ENCODE results near the gene ARID1B. TPM values are rescaled to one million over a fixed set of nuclear protein-coding genes. Genes with fewer than 3 reads are reported as not detected.

ARID1B gene
- total RNA-seq, 1 donor from 2014 or later: 62.1 TPM

GRCh38 chr6:156804402-156804801 lies 27.2 kb downstream of the ARID1B start:
- H4K20me1 ChIP-seq (ENCODE audit: low read depth): peaks cover 78% of the 10 kb centered on the region

GRCh38 chr6:156806155-156806554 lies 29.0 kb downstream of the ARID1B start:
- TF ChIP-seq CTCF (IDR thresholded peaks at IDR 0.05) (no peak), EZH2phosphoT487 (IDR thresholded peaks at IDR 0.05) (no peak), EZH2 (IDR thresholded peaks at IDR 0.05) (no peak)
- peaks cover 84% of the 10 kb centered on the region for H4K20me1 ChIP-seq (ENCODE audit: low read depth)
- H3K4me1 Mint-ChIP-seq: peaks cover 41% of the 10 kb centered on the region

More at GRCh38 chr6:156804402-156804801, 27.2 kb downstream of the ARID1B start:
- H3K27ac ChIP-seq: no peak overlapping the region
- no peaks in the 10 kb centered on the region for H3K9me3 Mint-ChIP-seq
- no peaks in the 10 kb centered on the region for H3K9me3 ChIP-seq (ENCODE audit: low read depth)
- H3K27me3 Mint-ChIP-seq (ENCODE audit: insufficient read depth, low read depth): no peaks in the 10 kb centered on the region
- H3K4me1 ChIP-seq: peaks cover 4% of the 10 kb centered on the region
- H3K4me1 Mint-ChIP-seq: peaks cover 36% of the 10 kb centered on the region
- peaks cover 100% of the 10 kb centered on the region for H3K79me2 ChIP-seq (ENCODE audit: low read depth)
- no peaks in the 10 kb centered on the region for H3K27me3 ChIP-seq
- H3K27ac Mint-ChIP-seq: no peak overlapping the region
- no peaks in the 10 kb centered on the region for H3K36me3 ChIP-seq
- TF ChIP-seq EZH2 (IDR thresholded peaks at IDR 0.05) (no peak), EZH2phosphoT487 (IDR thresholded peaks at IDR 0.05) (no peak), CTCF (IDR thresholded peaks at IDR 0.05) (no peak)
- no peak overlapping the region for H3K4me3 ChIP-seq
- DNase-seq (ENCODE audit: low spot score): no peak
- no peak overlapping the region for H2AFZ ChIP-seq (replicated peaks)
- H3K9ac ChIP-seq: no peak overlapping the region
- H3K4me2 ChIP-seq: no peak overlapping the region
- H3K36me3 Mint-ChIP-seq: peaks cover 4% of the 10 kb centered on the region
- no peaks in the 10 kb centered on the region for H3F3A ChIP-seq (ENCODE audit: low read depth)
- H3K4me3 Mint-ChIP-seq: no peak overlapping the region

GRCh38 chr6:156807028-156807427 lies 29.9 kb downstream of the ARID1B start:
- no peak overlapping the region for H3K27ac Mint-ChIP-seq
- H3K4me1 Mint-ChIP-seq: peaks cover 34% of the 10 kb centered on the region

More at GRCh38 chr6:156806155-156806554, 29.0 kb downstream of the ARID1B start:
- no peak overlapping the region for H3K27ac Mint-ChIP-seq
- no peak overlapping the region for H3K4me2 ChIP-seq
- no peaks in the 10 kb centered on the region for H3K36me3 ChIP-seq
- H3K9ac ChIP-seq: no peak overlapping the region
- H3K4me1 ChIP-seq: peaks cover 4% of the 10 kb centered on the region
- no peak overlapping the region for H3K4me3 Mint-ChIP-seq
- H3K9me3 Mint-ChIP-seq: no peaks in the 10 kb centered on the region
- no peaks in the 10 kb centered on the region for H3K27me3 Mint-ChIP-seq (ENCODE audit: insufficient read depth, low read depth)
- no peak overlapping the region for H3K4me3 ChIP-seq
- no peak overlapping the region for H2AFZ ChIP-seq (replicated peaks)
- H3K36me3 Mint-ChIP-seq: peaks cover 1% of the 10 kb centered on the region
- no peaks in the 10 kb centered on the region for H3K9me3 ChIP-seq (ENCODE audit: low read depth)
- DNase-seq (ENCODE audit: low spot score): no peak
- H3K79me2 ChIP-seq (ENCODE audit: low read depth): peaks cover 100% of the 10 kb centered on the region
- H3K27me3 ChIP-seq: no peaks in the 10 kb centered on the region
- H3K27ac ChIP-seq: no peak overlapping the region
- H3F3A ChIP-seq (ENCODE audit: low read depth): no peaks in the 10 kb centered on the region

More at GRCh38 chr6:156807028-156807427, 29.9 kb downstream of the ARID1B start:
- no peak for DNase-seq (ENCODE audit: low spot score)
- Histone ChIP-seq H3K36me3 (no peaks in the 10 kb centered on the region), H3K4me1 (peaks cover 4% of the 10 kb centered on the region), H3K27me3 (no peaks in the 10 kb centered on the region), H4K20me1 (ENCODE audit: low read depth) (peaks cover 84% of the 10 kb centered on the region), H3K4me3 (no peak overlapping the region), H2AFZ (replicated peaks) (no peak overlapping the region), H3K9me3 (ENCODE audit: low read depth) (no peaks in the 10 kb centered on the region), H3K4me2 (no peak overlapping the region), H3K79me2 (ENCODE audit: low read depth) (peaks cover 100% of the 10 kb centered on the region), H3F3A (ENCODE audit: low read depth) (no peaks in the 10 kb centered on the region), H3K9ac (no peak overlapping the region), H3K27ac (no peak overlapping the region)
- TF ChIP-seq EZH2phosphoT487 (IDR thresholded peaks at IDR 0.05) (no peak), CTCF (IDR thresholded peaks at IDR 0.05) (no peak), EZH2 (IDR thresholded peaks at IDR 0.05) (no peak)
- Mint-ChIP-seq H3K36me3 (peaks cover 1% of the 10 kb centered on the region), H3K27me3 (ENCODE audit: insufficient read depth, low read depth) (no peaks in the 10 kb centered on the region), H3K4me3 (no peak overlapping the region), H3K9me3 (no peaks in the 10 kb centered on the region)

Data from neural progenitor cell (in vitro differentiated cells).